HCT116 (cell line): ENCODE measurements around the gene HCN4. TPM values are rescaled to one million over a fixed set of nuclear protein-coding genes. Genes with fewer than 3 reads are reported as not detected.

Experiments
- ATAC-seq: fragments of 200-7000 bp; cut with Tn5 transposase; 2 replicates; pipeline ENCODE4 v1.9.1; 2020; ENCODE audit warnings: mild to moderate bottlenecking, moderate library complexity
- BruUV-seq: library from RNA; stranded (reverse); fragments of 400-500 nt; replicated peaks from 2 replicates; lab custom pipeline; 2021; lab: Mats Ljungman, UMichigan
- CTCF ChIA-PET: fragments of 300-600 bp; sonication (Branson Sonifier 250); formaldehyde crosslinking; loops from one replicate; lab custom pipeline; 2021; ENCODE audit warnings: antibody characterized with exemption; lab: Charles Lee
- POLR2A ChIA-PET: fragments of 300-600, 350-600 bp; sonication (Branson Sonifier 250); formaldehyde crosslinking; loops from one replicate; lab custom pipeline; 2021; ENCODE audit warnings: antibody characterized with exemption; lab: Charles Lee
- RAD21 ChIA-PET, 2 experiments: fragments of 300-600 bp; sonication (Branson Sonifier 250); formaldehyde crosslinking; loops; one replicate each; lab custom pipeline; 2023; ENCODE audit warnings: low total read pairs in 2 of 2; ENCODE audit not compliant: uncharacterized antibody in 2 of 2, unreplicated experiment in 2 of 2, low non-redundant PET in 1 of 2; lab: Charles Lee
- DNase-seq: peaks from one replicate; pipeline ENCODE4 v3.0.0-alpha.2; 2010; ENCODE audit warnings: low read depth, low spot score
- H2AFZ ChIP-seq: fragments of 200-600 bp; shearing (Covaris generic), sonication (generic); 2 replicates; pipeline ENCODE4 v1.6.1; 2017; ENCODE audit warnings: low read depth, mixed run types, mixed read lengths, antibody characterized with exemption, low read length; ENCODE audit not compliant: poor library complexity, severe bottlenecking
- H3K27ac ChIP-seq: 2 replicates; pipeline ENCODE4 v1.5.1; 2012; ENCODE audit warnings: low read depth, low read length
- H3K27me3 ChIP-seq: fragments of 200-600 bp; sonication (generic); 2 replicates; pipeline ENCODE4 v1.6.1; 2016; ENCODE audit warnings: mixed run types, low read length, mixed read lengths; ENCODE audit not compliant: insufficient read depth
- H3K36me3 ChIP-seq, 2 experiments: fragments of 200-500 bp in 1 of 2; fragments of 200-600 bp in 1 of 2; sonication (Bioruptor generic) in 1 of 2; sonication (generic) in 1 of 2; 2 replicates each; pipeline versions ENCODE4 v1.5.1 to v1.6.1; 2014 to 2016; ENCODE audit warnings: low read length in 2 of 2, inconsistent platforms in 1 of 2, mixed read lengths in 1 of 2, mixed run types in 1 of 2; ENCODE audit not compliant: insufficient read depth in 2 of 2, control insufficient read depth in 1 of 2
- H3K4me1 ChIP-seq, 2 experiments: fragments of 200-600 bp in 1 of 2; sonication (generic) in 1 of 2; 2 replicates each; pipeline versions ENCODE4 v1.5.1 to v1.6.1; 2012 to 2017; ENCODE audit warnings: low read length in 2 of 2, inconsistent platforms in 1 of 2, mild to moderate bottlenecking in 1 of 2, mixed read lengths in 1 of 2, mixed run types in 1 of 2, moderate library complexity in 1 of 2; ENCODE audit not compliant: insufficient read depth in 2 of 2, control insufficient read depth in 1 of 2
- H3K4me2 ChIP-seq: fragments of 200-600 bp; sonication (generic); 2 replicates; pipeline ENCODE4 v1.6.1; 2017; ENCODE audit warnings: mixed run types, low read length, mixed read lengths
- H3K4me3 ChIP-seq, 2 experiments: fragments of 200-600 bp in 1 of 2; sonication (generic) in 1 of 2; replicated peaks in 1 of 2; 2 replicates each; pipeline ENCODE4 v1.5.1; 2011 to 2016; ENCODE audit warnings: low read length in 2 of 2, control low read depth in 1 of 2, low read depth in 1 of 2, mild to moderate bottlenecking in 1 of 2, mixed read lengths in 1 of 2, mixed run types in 1 of 2
- H3K79me2 ChIP-seq: fragments of 200-600 bp; sonication (generic); 2 replicates; pipeline ENCODE4 v1.6.1; 2017; ENCODE audit warnings: mild to moderate bottlenecking, mixed run types, low read length, moderate library complexity, mixed read lengths; ENCODE audit not compliant: insufficient read depth
- H3K9ac ChIP-seq: fragments of 200-600 bp; sonication (generic); 2 replicates; pipeline ENCODE4 v1.6.1; 2016; ENCODE audit warnings: low read length, mixed read lengths
- H3K9me2 ChIP-seq: fragments of 200-600 bp; sonication (generic), shearing (Covaris generic); 2 replicates; pipeline ENCODE4 v1.6.1; 2017; ENCODE audit warnings: mixed run types, mild to moderate bottlenecking, moderate library complexity; ENCODE audit not compliant: insufficient read depth
- H3K9me3 ChIP-seq, 2 experiments: fragments of 200-500 bp in 1 of 2; fragments of 200-600 bp in 1 of 2; sonication (Bioruptor generic) in 1 of 2; sonication (generic) in 1 of 2; 2 replicates each; pipeline ENCODE4 v1.6.1; 2014 to 2017; ENCODE audit warnings: low read length in 2 of 2, mixed read lengths in 2 of 2, inconsistent platforms in 1 of 2, low read depth in 1 of 2, mild to moderate bottlenecking in 1 of 2, mixed run types in 1 of 2, moderate library complexity in 1 of 2; ENCODE audit not compliant: control insufficient read depth in 1 of 2, insufficient read depth in 1 of 2
- H4K20me1 ChIP-seq: fragments of 200-600 bp; sonication (generic), shearing (Covaris generic); 2 replicates; pipeline ENCODE4 v1.6.1; 2017; ENCODE audit warnings: mixed run types, mild to moderate bottlenecking, moderate library complexity; ENCODE audit not compliant: insufficient read depth
- ATF3 ChIP-seq: IDR thresholded peaks from 2 replicates; pipeline ENCODE4 v1.6.1; 2012
- CEBPB ChIP-seq: IDR thresholded peaks from 2 replicates; pipeline ENCODE4 v1.6.1; 2012; ENCODE audit warnings: low read depth
- CTCF ChIP-seq, 3 experiments: fragments of 200-600 bp in 1 of 3; sonication (generic) in 1 of 3; IDR thresholded peaks in 2 of 3; conservative IDR thresholded peaks in 1 of 3; 2 replicates each; pipeline ENCODE4 v1.5.1; 2012 to 2017; ENCODE audit warnings: low read depth in 2 of 3, low read length in 2 of 3, antibody characterized with exemption in 1 of 3, borderline replicate concordance in 1 of 3, control low read depth in 1 of 3, mild to moderate bottlenecking in 1 of 3, mixed read lengths in 1 of 3, mixed run types in 1 of 3, moderate library complexity in 1 of 3; ENCODE audit not compliant: insufficient read depth in 1 of 3
- EGR1 ChIP-seq: IDR thresholded peaks from 2 replicates; pipeline ENCODE4 v1.6.1; 2012; ENCODE audit warnings: low read depth
- ELF1 ChIP-seq: IDR thresholded peaks from 2 replicates; pipeline ENCODE4 v1.6.1; 2012; ENCODE audit warnings: low read depth, borderline replicate concordance
- EZH2 ChIP-seq: fragments of 200-600 bp; sonication (generic); IDR thresholded peaks from 2 replicates; pipeline ENCODE4 v1.6.1; 2017; ENCODE audit warnings: antibody characterized with exemption, mixed run types
- EZH2phosphoT487 ChIP-seq: fragments of 200-600 bp; IDR thresholded peaks from 2 replicates; pipeline ENCODE4 v1.6.1; 2018; ENCODE audit warnings: antibody characterized with exemption, borderline replicate concordance
- FOSL1 ChIP-seq: IDR thresholded peaks from 2 replicates; pipeline ENCODE4 v1.6.1; 2012; ENCODE audit warnings: low read depth
- JUND ChIP-seq: IDR thresholded peaks from 2 replicates; pipeline ENCODE4 v1.6.1; 2012
- MAX ChIP-seq: IDR thresholded peaks from 2 replicates; pipeline ENCODE4 v1.6.1; 2012
- POLR2A ChIP-seq: IDR thresholded peaks from 2 replicates; pipeline ENCODE4 v1.7.0; 2011; ENCODE audit warnings: borderline replicate concordance; ENCODE audit not compliant: insufficient read depth, insufficient read length; ENCODE audit errors: extremely low read depth
- POLR2AphosphoS5 ChIP-seq: IDR thresholded peaks from 2 replicates; pipeline ENCODE4 v1.6.1; 2011; ENCODE audit warnings: mild to moderate bottlenecking, low read depth, low read length, moderate library complexity
- RAD21 ChIP-seq: IDR thresholded peaks from 2 replicates; pipeline ENCODE4 v1.6.1; 2012; ENCODE audit warnings: low read depth, mild to moderate bottlenecking
- REST ChIP-seq: IDR thresholded peaks from 2 replicates; pipeline ENCODE4 v1.6.1; 2012; ENCODE audit warnings: low read depth
- SP1 ChIP-seq: IDR thresholded peaks from 2 replicates; pipeline ENCODE4 v1.6.1; 2012; ENCODE audit warnings: low read depth
- SRF ChIP-seq: IDR thresholded peaks from 2 replicates; pipeline ENCODE4 v1.6.1; 2012; ENCODE audit warnings: low read depth
- TCF7L2 ChIP-seq: IDR thresholded peaks from 2 replicates; pipeline ENCODE4 v1.7.0; 2011; ENCODE audit warnings: borderline replicate concordance, inconsistent platforms; ENCODE audit not compliant: insufficient read depth, insufficient read length; ENCODE audit errors: extremely low read depth
- YY1 ChIP-seq: IDR thresholded peaks from 2 replicates; pipeline ENCODE4 v1.6.1; 2011; ENCODE audit warnings: low read length, low read depth, moderate library complexity, mild to moderate bottlenecking; ENCODE audit not compliant: insufficient replicate concordance; ENCODE audit errors: extremely low read depth
- ZFX ChIP-seq: fragments of 450-650 bp; IDR thresholded peaks from 2 replicates; pipeline ENCODE4 v1.6.1; 2017
- ZNF274 ChIP-seq: fragments of 200-500 bp; sonication (Bioruptor generic); IDR thresholded peaks from 2 replicates; pipeline ENCODE4 v1.6.1; 2014; ENCODE audit warnings: mild to moderate bottlenecking, low read depth, low read length, inconsistent platforms
- intact Hi-C: fragments of 100-400 bp; cut with micrococcal nuclease; formaldehyde crosslinking; loops from 2 replicates; pipeline ENCODE4 v1.10.0; 2022
- total RNA-seq: library from RNA; stranded (reverse); gene quantifications from one replicate; pipeline ENCODE4 v1.2.1, GENCODE V29; 2021; ENCODE audit not compliant: unreplicated experiment

The HCN4 gene
- total RNA-seq, 1 experiment from 2014 or later: 1.7 TPM

GRCh38 chr15:73395671-73396070 lies 26.9 kb upstream of the HCN4 start (continued):
- TF ChIP-seq ELF1 (no peak), YY1 (no peak), ZFX (no peak), REST (no peak), JUND (no peak), CEBPB (no peak)
- TF ChIP-seq, all 23 proteins: peak for 0

- H3K79me2 ChIP-seq: no peaks in the 10 kb centered on the region
- CTCF ChIA-PET: no interaction called here
- no TSS peak for BruUV-seq
- TF ChIP-seq TCF7L2: no peak
- no peak for TF ChIP-seq RAD21
- TF ChIP-seq ELF1: no peak
- no peak for TF ChIP-seq MAX
- no peak for TF ChIP-seq SP1
- no peak for TF ChIP-seq ATF3
- TF ChIP-seq FOSL1: no peak
- no peak for TF ChIP-seq POLR2AphosphoS5
- TF ChIP-seq YY1: no peak
- TF ChIP-seq ZNF274: no peak
- TF ChIP-seq ZFX: no peak
- no peak for TF ChIP-seq EZH2phosphoT487
- no peak for TF ChIP-seq EZH2
- TF ChIP-seq EGR1: no peak
- no peak for TF ChIP-seq POLR2A
- TF ChIP-seq CEBPB: no peak
- no peak for TF ChIP-seq CTCF (IDR thresholded peaks at IDR 0.05 in 2 of 3, conservative IDR thresholded peaks at IDR 0.05 in 1 of 3; ENCODE audit: borderline replicate concordance in 1 of 3, insufficient read depth in 1 of 3, low read depth in 2 of 3, low read length in 2 of 3)
- TF ChIP-seq SRF: no peak
- no peak overlapping the region for H3K9ac ChIP-seq
- H3K27ac ChIP-seq: no peak overlapping the region
- intact Hi-C loops: no loop called here
- no peak overlapping the region for H2AFZ ChIP-seq
- no peak overlapping the region for H3K4me3 ChIP-seq
- RAD21 ChIA-PET: no interaction called here
- peaks cover 0 to 5% of the 10 kb centered on the region in 2 experiments; a peak in 3 of 4 replicates for H3K4me1 ChIP-seq
- H3K27me3 ChIP-seq: peaks cover 12% of the 10 kb centered on the region; the same call in 1 of the 2 replicates
- no peaks in the 10 kb centered on the region for H3K9me2 ChIP-seq
- DNase-seq (no peak), ATAC-seq (no peak)
- no peaks in the 10 kb centered on the region for H3K9me3 ChIP-seq
- POLR2A ChIA-PET: no interaction called here
- no peaks in the 10 kb centered on the region for H3K36me3 ChIP-seq
- no peak overlapping the region for H3K4me2 ChIP-seq
- no peaks in the 10 kb centered on the region for H4K20me1 ChIP-seq
Measured at GRCh38 chr15:73394782-73395181, 26.0 kb upstream of the HCN4 start.
